Endothelial cell of umbilical vein (primary cell): ENCODE data around the gene KDM6B. TPM values are rescaled to one million over a fixed set of nuclear protein-coding genes. Genes with fewer than 3 reads are reported as not detected.

Source experiments
- BruUV-seq: library from RNA; stranded (reverse); fragments of 400-500 nt; replicated peaks from 2 replicates; lab custom pipeline; 2021; lab: Mats Ljungman, UMichigan
- CTCF ChIA-PET: fragments of 300-600, 350-600 bp; sonication (Branson Sonifier 250); formaldehyde crosslinking; loops from one replicate; lab custom pipeline; 2021; ENCODE audit warnings: antibody characterized with exemption, inconsistent platforms; lab: Charles Lee
- POLR2A ChIA-PET: fragments of 300-600, 350-600 bp; sonication (Branson Sonifier 250); formaldehyde crosslinking; loops from one replicate; lab custom pipeline; 2021; ENCODE audit warnings: antibody characterized with exemption, inconsistent platforms; lab: Charles Lee
- DNase-seq: peaks from one replicate; pipeline ENCODE4 v3.0.0-alpha.2; 2011; ENCODE audit warnings: low read depth, low spot score
- FAIRE-seq: peaks from 2 replicates; lab custom pipeline; 2011; peaks lifted over from hg19 to GRCh38; lab: Jason Lieb, UNC
- H2AFZ ChIP-seq: 2 replicates; pipeline ENCODE4 v1.6.0; 2012; ENCODE audit warnings: low read depth, low read length, control low read depth, inconsistent platforms
- H3K27ac ChIP-seq: 2 replicates; pipeline ENCODE4 v1.5.1; 2011; ENCODE audit warnings: low read depth, mild to moderate bottlenecking, control low read depth, low read length, moderate library complexity; ENCODE audit not compliant: insufficient read depth
- H3K27me3 ChIP-seq, 2 experiments: 2 replicates each; pipeline versions ENCODE4 v1.6.0 to v1.6.1; 2011; ENCODE audit warnings: low read length in 2 of 2, mixed read lengths in 1 of 2; ENCODE audit not compliant: control insufficient read depth in 2 of 2, insufficient read depth in 2 of 2
- H3K36me3 ChIP-seq, 2 experiments: 2 replicates in 1 of 2; 3 replicates in 1 of 2; pipeline ENCODE4 v1.5.1; 2011; ENCODE audit warnings: low read length in 2 of 2, mild to moderate bottlenecking in 1 of 2, moderate library complexity in 1 of 2; ENCODE audit not compliant: control insufficient read depth in 2 of 2, insufficient read depth in 2 of 2; ENCODE audit errors: extremely low read depth in 1 of 2
- H3K4me1 ChIP-seq: 3 replicates; pipeline ENCODE4 v1.5.1; 2011; ENCODE audit warnings: mild to moderate bottlenecking, low read length; ENCODE audit not compliant: control insufficient read depth, insufficient read depth; ENCODE audit errors: extremely low read depth
- H3K4me2 ChIP-seq: 2 replicates; pipeline ENCODE4 v1.6.1; 2011; ENCODE audit warnings: low read length, control low read depth, mixed read lengths; ENCODE audit not compliant: insufficient read depth
- H3K4me3 ChIP-seq, 3 experiments: fragments of 200-600 bp in 1 of 3; sonication (generic), shearing (Covaris generic) in 1 of 3; replicated peaks in 1 of 3; 2 replicates each; pipeline ENCODE4 v1.5.1; 2011 to 2016; ENCODE audit warnings: control low read depth in 3 of 3, low read length in 3 of 3, mild to moderate bottlenecking in 2 of 3, inconsistent platforms in 1 of 3, low read depth in 1 of 3, moderate library complexity in 1 of 3; ENCODE audit not compliant: insufficient read depth in 1 of 3
- H3K79me2 ChIP-seq: 2 replicates; pipeline ENCODE4 v1.6.0; 2012; ENCODE audit warnings: low read length, inconsistent platforms; ENCODE audit not compliant: control insufficient read depth, insufficient read depth
- H3K9ac ChIP-seq: replicated peaks from 2 replicates; pipeline ENCODE3; 2011; ENCODE audit warnings: low read length, control low read depth; ENCODE audit not compliant: insufficient read depth; ENCODE audit errors: extremely low read depth
- H3K9me1 ChIP-seq: replicated peaks from 3 replicates; pipeline ENCODE4 v1.6.0; 2011; ENCODE audit warnings: mild to moderate bottlenecking, low read length; ENCODE audit not compliant: control insufficient read depth, insufficient read depth; ENCODE audit errors: extremely low read depth
- H3K9me3 ChIP-seq: replicated peaks from 2 replicates; pipeline ENCODE4 v1.5.1; 2012; ENCODE audit warnings: low read length, inconsistent platforms; ENCODE audit not compliant: control insufficient read depth, insufficient read depth
- H4K20me1 ChIP-seq: replicated peaks from 2 replicates; pipeline ENCODE3; 2011; ENCODE audit warnings: mild to moderate bottlenecking, low read length; ENCODE audit not compliant: control insufficient read depth, insufficient read depth; ENCODE audit errors: extremely low read depth
- CTCF ChIP-seq, 2 donors: IDR thresholded peaks; 1 replicate in 1 of 2; 2 replicates in 1 of 2; pipeline ENCODE4 v1.5.1; 2011; ENCODE audit warnings: low read length in 2 of 2, mild to moderate bottlenecking in 2 of 2, moderate library complexity in 2 of 2, control low read depth in 1 of 2, inconsistent platforms in 1 of 2, low read depth in 1 of 2; ENCODE audit not compliant: insufficient read depth in 1 of 2; ENCODE audit errors: extremely low read depth in 1 of 2
- EZH2 ChIP-seq: IDR thresholded peaks from 2 replicates; pipeline ENCODE4 v1.6.1; 2012; ENCODE audit warnings: borderline replicate concordance, low read depth, mild to moderate bottlenecking, moderate library complexity, low read length, inconsistent platforms; ENCODE audit not compliant: severe bottlenecking
- FOS ChIP-seq: IDR thresholded peaks from 2 replicates; pipeline ENCODE4 v1.6.1; 2011; ENCODE audit warnings: mild to moderate bottlenecking, low read length, moderate library complexity, borderline replicate concordance; ENCODE audit not compliant: insufficient read depth
- GATA2 ChIP-seq: IDR thresholded peaks from 2 replicates; pipeline ENCODE4 v1.7.0; 2011; ENCODE audit warnings: low read depth, mild to moderate bottlenecking, moderate library complexity, mixed read lengths, low read length; ENCODE audit not compliant: insufficient read length, insufficient read depth
- JUN ChIP-seq: IDR thresholded peaks from 2 replicates; pipeline ENCODE4 v1.6.1; 2011; ENCODE audit warnings: borderline replicate concordance, low read depth; ENCODE audit not compliant: insufficient read length, insufficient read depth
- MAX ChIP-seq: IDR thresholded peaks from 2 replicates; pipeline ENCODE4 v1.6.1; 2011; ENCODE audit not compliant: insufficient read depth, insufficient read length
- MYC ChIP-seq: IDR thresholded peaks from one replicate; pipeline ENCODE4 v1.6.1; 2011; ENCODE audit warnings: mild to moderate bottlenecking, low read depth, low read length
- POLR2A ChIP-seq: IDR thresholded peaks from 2 replicates; pipeline ENCODE4 v1.6.1; 2012; ENCODE audit warnings: low read depth, mild to moderate bottlenecking, control low read depth, low read length
- POLR2AphosphoS5 ChIP-seq: IDR thresholded peaks from 2 replicates; pipeline ENCODE4 v1.6.1; 2012; ENCODE audit warnings: low read depth, mild to moderate bottlenecking, control low read depth, low read length, moderate library complexity; ENCODE audit not compliant: insufficient read depth
- dilution Hi-C: fragments of 300-500 bp; cut with MboI; formaldehyde crosslinking; loops from one replicate; pipeline ENCODE4 v1.15.0; 2019; ENCODE audit warnings: low sequenced_read_pairs; ENCODE audit not compliant: extremely low pct_ligation_motif_present
- intact Hi-C: fragments of 100-400 bp; cut with micrococcal nuclease; formaldehyde crosslinking; loops from one replicate; pipeline ENCODE4 v1.10.0; 2022
- polyA plus RNA-seq, 4 experiments: library from polyadenylated mRNA; depleted of rRNA in 3 of 4; stranded (reverse) in 3 of 4; unstranded in 1 of 4; fragments of >200 nt; gene quantifications; 2 replicates each; pipeline versions ENCODE4 v1.2.1 to v1.2.3, GENCODE V29; 2011 to 2012; ENCODE audit warnings: missing spikeins in 1 of 4
- total RNA-seq: library from RNA; stranded (reverse); gene quantifications from 2 replicates; pipeline ENCODE4 v1.2.3, GENCODE V29; 2021

KDM6B gene
- total and polyA plus RNA-seq, 2 donors (not counting 3 experiments of a cell fraction or from before 2014, with no cell fraction given): 1.8 to 17.8 TPM

- Histone ChIP-seq H3K27ac (no peak overlapping the region), H3K36me3 (peaks cover 6 to 46% of the 10 kb centered on the region in 2 experiments), H3K9me3 (no peaks in the 10 kb centered on the region), H3K27me3 (no peaks in the 10 kb centered on the region), H3K9ac (no peak overlapping the region), H3K9me1 (no peaks in the 10 kb centered on the region), H3K4me1 (peaks cover 7% of the 10 kb centered on the region), H4K20me1 (no peaks in the 10 kb centered on the region), H2AFZ (no peak overlapping the region), H3K79me2 (peaks cover 6% of the 10 kb centered on the region), H3K4me3 (no peak overlapping the region), H3K4me2 (no peak overlapping the region)
- no TSS peak for BruUV-seq
- TF ChIP-seq CTCF (IDR thresholded peaks at IDR 0.05; ENCODE audit: extremely low read depth in 1 of 2, insufficient read depth in 1 of 2, low read depth in 1 of 2, low read length in 2 of 2) (no peak), JUN (no peak), POLR2A (no peak), POLR2AphosphoS5 (no peak), EZH2 (no peak), MAX (no peak), MYC (no peak), FOS (no peak), GATA2 (no peak)
- FAIRE-seq: no peak
- intact Hi-C loops (loop anchor here (10.0 kb wide), 2 partner anchors 235 to 825 kb away; partner anchors contain the start of genes BCL6B and FXR2), dilution Hi-C loops (no loop called here)
- CTCF ChIA-PET: interaction anchor here (0.7 to 1.8 kb wide), 3 partner anchors 15 to 140 kb away, joined by 3 to 17 read pairs (median 5); no protein-coding TSS in a partner anchor
- no peak for DNase-seq
- POLR2A ChIA-PET: no interaction called here
These were observed 15.9 kb downstream of the KDM6B start for GRCh38 chr17:7849751-7850504.
